Panc1 (cell line): Measurements from ENCODE around the gene SYTL1.

Experiments used
- POLR2AphosphoS5 ChIP-seq: IDR thresholded peaks from 2 replicates; pipeline ENCODE4 v1.6.1; 2012; ENCODE audit warnings: mild to moderate bottlenecking, low read depth, low read length, moderate library complexity
- TF ChIP-seq, protein P1 (sequence below): fragments of 450-650 bp; IDR thresholded peaks from 2 replicates; pipeline ENCODE4 v1.5.1; 2017; ENCODE audit warnings: mild to moderate bottlenecking
- TF ChIP-seq, protein P2 (sequence below), 2 experiments: IDR thresholded peaks; 2 replicates each; pipeline ENCODE4 v1.6.1; 2011 to 2012; ENCODE audit warnings: low read depth in 2 of 2, control low read depth in 1 of 2, low read length in 1 of 2, mild to moderate bottlenecking in 1 of 2, moderate library complexity in 1 of 2; ENCODE audit not compliant: insufficient read depth in 1 of 2

DNA sequence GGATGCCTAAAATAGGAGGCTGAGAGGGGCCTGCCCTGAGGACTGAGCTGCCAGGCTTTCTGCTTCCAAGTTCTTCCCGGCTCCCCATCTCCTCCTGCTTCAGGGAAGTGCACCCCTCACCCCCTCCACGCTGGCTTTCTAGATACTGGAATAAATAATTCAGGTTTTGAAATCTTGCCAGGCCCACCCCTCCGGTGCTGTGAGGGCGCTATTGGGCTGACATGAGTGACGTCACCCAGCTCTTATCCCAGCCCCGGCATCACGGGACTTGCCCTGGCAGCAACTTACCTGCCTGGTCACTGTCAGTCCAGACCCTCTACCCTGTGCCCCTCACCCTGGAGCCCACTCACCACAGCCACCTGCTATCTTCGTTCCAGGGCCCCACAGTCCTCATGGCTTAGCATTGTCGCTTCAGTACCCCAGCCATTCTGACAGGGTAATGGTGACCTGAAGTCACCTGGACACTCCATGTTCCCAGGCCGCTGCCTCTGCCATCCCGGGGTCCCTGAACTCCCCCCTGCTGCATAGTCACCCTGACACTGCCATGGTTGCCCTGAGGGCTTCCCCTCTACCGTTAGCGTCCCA is 49.8 kb downstream of the SYTL1 start:
- TF ChIP-seq, protein P1, sequence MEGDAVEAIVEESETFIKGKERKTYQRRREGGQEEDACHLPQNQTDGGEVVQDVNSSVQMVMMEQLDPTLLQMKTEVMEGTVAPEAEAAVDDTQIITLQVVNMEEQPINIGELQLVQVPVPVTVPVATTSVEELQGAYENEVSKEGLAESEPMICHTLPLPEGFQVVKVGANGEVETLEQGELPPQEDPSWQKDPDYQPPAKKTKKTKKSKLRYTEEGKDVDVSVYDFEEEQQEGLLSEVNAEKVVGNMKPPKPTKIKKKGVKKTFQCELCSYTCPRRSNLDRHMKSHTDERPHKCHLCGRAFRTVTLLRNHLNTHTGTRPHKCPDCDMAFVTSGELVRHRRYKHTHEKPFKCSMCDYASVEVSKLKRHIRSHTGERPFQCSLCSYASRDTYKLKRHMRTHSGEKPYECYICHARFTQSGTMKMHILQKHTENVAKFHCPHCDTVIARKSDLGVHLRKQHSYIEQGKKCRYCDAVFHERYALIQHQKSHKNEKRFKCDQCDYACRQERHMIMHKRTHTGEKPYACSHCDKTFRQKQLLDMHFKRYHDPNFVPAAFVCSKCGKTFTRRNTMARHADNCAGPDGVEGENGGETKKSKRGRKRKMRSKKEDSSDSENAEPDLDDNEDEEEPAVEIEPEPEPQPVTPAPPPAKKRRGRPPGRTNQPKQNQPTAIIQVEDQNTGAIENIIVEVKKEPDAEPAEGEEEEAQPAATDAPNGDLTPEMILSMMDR: no peak
- TF ChIP-seq POLR2AphosphoS5: no peak
- TF ChIP-seq, protein P2, sequence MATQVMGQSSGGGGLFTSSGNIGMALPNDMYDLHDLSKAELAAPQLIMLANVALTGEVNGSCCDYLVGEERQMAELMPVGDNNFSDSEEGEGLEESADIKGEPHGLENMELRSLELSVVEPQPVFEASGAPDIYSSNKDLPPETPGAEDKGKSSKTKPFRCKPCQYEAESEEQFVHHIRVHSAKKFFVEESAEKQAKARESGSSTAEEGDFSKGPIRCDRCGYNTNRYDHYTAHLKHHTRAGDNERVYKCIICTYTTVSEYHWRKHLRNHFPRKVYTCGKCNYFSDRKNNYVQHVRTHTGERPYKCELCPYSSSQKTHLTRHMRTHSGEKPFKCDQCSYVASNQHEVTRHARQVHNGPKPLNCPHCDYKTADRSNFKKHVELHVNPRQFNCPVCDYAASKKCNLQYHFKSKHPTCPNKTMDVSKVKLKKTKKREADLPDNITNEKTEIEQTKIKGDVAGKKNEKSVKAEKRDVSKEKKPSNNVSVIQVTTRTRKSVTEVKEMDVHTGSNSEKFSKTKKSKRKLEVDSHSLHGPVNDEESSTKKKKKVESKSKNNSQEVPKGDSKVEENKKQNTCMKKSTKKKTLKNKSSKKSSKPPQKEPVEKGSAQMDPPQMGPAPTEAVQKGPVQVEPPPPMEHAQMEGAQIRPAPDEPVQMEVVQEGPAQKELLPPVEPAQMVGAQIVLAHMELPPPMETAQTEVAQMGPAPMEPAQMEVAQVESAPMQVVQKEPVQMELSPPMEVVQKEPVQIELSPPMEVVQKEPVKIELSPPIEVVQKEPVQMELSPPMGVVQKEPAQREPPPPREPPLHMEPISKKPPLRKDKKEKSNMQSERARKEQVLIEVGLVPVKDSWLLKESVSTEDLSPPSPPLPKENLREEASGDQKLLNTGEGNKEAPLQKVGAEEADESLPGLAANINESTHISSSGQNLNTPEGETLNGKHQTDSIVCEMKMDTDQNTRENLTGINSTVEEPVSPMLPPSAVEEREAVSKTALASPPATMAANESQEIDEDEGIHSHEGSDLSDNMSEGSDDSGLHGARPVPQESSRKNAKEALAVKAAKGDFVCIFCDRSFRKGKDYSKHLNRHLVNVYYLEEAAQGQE (IDR thresholded peaks at IDR 0.05; ENCODE audit: insufficient read depth in 1 of 2, low read depth in 2 of 2, low read length in 1 of 2): no peak
